IMR-90 (cell line): Measurements from ENCODE around the gene NTPCR. TPM values are rescaled to one million over a fixed set of nuclear protein-coding genes. Genes with fewer than 3 reads are reported as not detected.

Source experiments
- ATAC-seq: fragments of 200-7000 bp; cut with Tn5 transposase; 2 replicates; pipeline ENCODE4 v1.9.1; 2020; ENCODE audit warnings: low read depth, mild to moderate bottlenecking, moderate library complexity
- BruUV-seq: library from RNA; stranded (reverse); fragments of 400-500 nt; replicated peaks from 2 replicates; lab custom pipeline; 2021; lab: Mats Ljungman, UMichigan
- CTCF ChIA-PET: fragments of 300-600 bp; formaldehyde crosslinking; extraction: SDS; loops from one replicate; lab custom pipeline; 2021; ENCODE audit warnings: antibody characterized with exemption; lab: Yijun Ruan, JAX
- POLR2A ChIA-PET: fragments of 300-600 bp; sonication (Branson Sonifier 250); formaldehyde crosslinking; loops from one replicate; lab custom pipeline; 2022; ENCODE audit warnings: antibody characterized with exemption; ENCODE audit not compliant: unreplicated experiment; lab: Charles Lee
- DNase-seq: peaks from one replicate; pipeline ENCODE4 v3.0.0; 2013
- H2AFZ ChIP-seq: replicated peaks from 2 replicates; pipeline ENCODE3; 2013; ENCODE audit warnings: low read length, mild to moderate bottlenecking; ENCODE audit not compliant: poor library complexity
- H2AK5ac ChIP-seq: 2 replicates; pipeline ENCODE4 v1.6.1; 2013; ENCODE audit warnings: low read depth, low read length, inconsistent platforms
- H2AK9ac ChIP-seq: replicated peaks from 2 replicates; pipeline ENCODE3; 2013; ENCODE audit warnings: mild to moderate bottlenecking, low read depth, low read length, moderate library complexity; ENCODE audit not compliant: poor library complexity
- H2BK120ac ChIP-seq: 2 replicates; pipeline ENCODE4 v1.6.1; 2013; ENCODE audit warnings: low read depth, low read length, inconsistent platforms
- H2BK15ac ChIP-seq: 3 replicates; pipeline ENCODE4 v1.6.1; 2013; ENCODE audit warnings: low read depth, low read length, inconsistent platforms
- H2BK20ac ChIP-seq: 2 replicates; pipeline ENCODE4 v1.6.1; 2013; ENCODE audit warnings: low read depth, mild to moderate bottlenecking, inconsistent platforms, low read length, moderate library complexity
- H2BK5ac ChIP-seq: 2 replicates; pipeline ENCODE4 v1.6.1; 2013; ENCODE audit warnings: mild to moderate bottlenecking, low read depth, low read length, inconsistent platforms; ENCODE audit not compliant: poor library complexity, severe bottlenecking
- H3K14ac ChIP-seq: replicated peaks from 2 replicates; pipeline ENCODE4 v1.6.1; 2013; ENCODE audit warnings: low read depth, low read length, inconsistent platforms
- H3K18ac ChIP-seq: 2 replicates; pipeline ENCODE4 v1.6.1; 2013; ENCODE audit warnings: low read depth, low read length, control low read depth
- H3K23ac ChIP-seq: 2 replicates; pipeline ENCODE4 v1.6.1; 2013; ENCODE audit warnings: low read depth, low read length, inconsistent platforms
- H3K27ac ChIP-seq: 2 replicates; pipeline ENCODE4 v1.5.1; 2013; ENCODE audit warnings: mild to moderate bottlenecking, control low read depth, low read length; ENCODE audit not compliant: insufficient read depth
- H3K27me3 ChIP-seq: 2 replicates; pipeline ENCODE4 v1.6.1; 2013; ENCODE audit warnings: low read length; ENCODE audit not compliant: control insufficient read depth, insufficient read depth
- H3K36me3 ChIP-seq: 2 replicates; pipeline ENCODE4 v1.6.1; 2013; ENCODE audit warnings: low read length, mixed read lengths; ENCODE audit not compliant: control insufficient read depth, insufficient read depth
- H3K4ac ChIP-seq: 2 replicates; pipeline ENCODE4 v1.6.1; 2013; ENCODE audit warnings: low read depth, low read length, inconsistent platforms
- H3K4me1 ChIP-seq: 2 replicates; pipeline ENCODE4 v1.6.1; 2013; ENCODE audit warnings: low read length, mixed read lengths; ENCODE audit not compliant: control insufficient read depth, insufficient read depth
- H3K4me2 ChIP-seq: 2 replicates; pipeline ENCODE4 v1.6.1; 2013; ENCODE audit warnings: low read depth, mild to moderate bottlenecking, control low read depth, low read length, moderate library complexity
- H3K4me3 ChIP-seq: 2 replicates; pipeline ENCODE4 v1.5.1; 2013; ENCODE audit warnings: low read depth, mild to moderate bottlenecking, control low read depth, low read length, moderate library complexity; ENCODE audit not compliant: insufficient read depth
- H3K56ac ChIP-seq: 2 replicates; pipeline ENCODE4 v1.6.1; 2013; ENCODE audit warnings: low read length, inconsistent platforms; ENCODE audit not compliant: insufficient read depth; ENCODE audit errors: extremely low read depth
- H3K79me1 ChIP-seq, 2 experiments: 2 replicates each; pipeline ENCODE4 v1.6.1; 2013; ENCODE audit warnings: low read length in 2 of 2, inconsistent platforms in 1 of 2, low read depth in 1 of 2
- H3K9ac ChIP-seq: 2 replicates; pipeline ENCODE4 v1.6.1; 2013; ENCODE audit warnings: low read depth, low read length, control low read depth
- H3K9me1 ChIP-seq: 2 replicates; pipeline ENCODE4 v1.6.1; 2013; ENCODE audit warnings: low read length, inconsistent platforms; ENCODE audit not compliant: insufficient read depth
- H3K9me3 ChIP-seq: 2 replicates; pipeline ENCODE4 v1.6.1; 2013; ENCODE audit warnings: low read length; ENCODE audit not compliant: control insufficient read depth, insufficient read depth
- H4K20me1 ChIP-seq: 2 replicates; pipeline ENCODE4 v1.6.1; 2013; ENCODE audit warnings: low read length, inconsistent platforms; ENCODE audit not compliant: insufficient read depth
- H4K5ac ChIP-seq: 2 replicates; pipeline ENCODE4 v1.6.1; 2013; ENCODE audit warnings: mild to moderate bottlenecking, low read depth, low read length, control low read depth
- H4K8ac ChIP-seq, 2 experiments: 2 replicates each; pipeline ENCODE4 v1.6.1; 2013; ENCODE audit warnings: low read depth in 2 of 2, low read length in 2 of 2, control low read depth in 1 of 2, inconsistent platforms in 1 of 2
- H4K91ac ChIP-seq: 2 replicates; pipeline ENCODE4 v1.6.1; 2013; ENCODE audit warnings: low read depth, low read length, inconsistent platforms; ENCODE audit not compliant: insufficient read depth
- CHD1 ChIP-seq: IDR thresholded peaks from 2 replicates; pipeline ENCODE4 v1.6.1; 2012; ENCODE audit warnings: low read depth, low read length, improper control_type of control experiment
- RAD21 ChIP-seq: IDR thresholded peaks from 2 replicates; pipeline ENCODE4 v1.6.1; 2012; ENCODE audit warnings: low read length, improper control_type of control experiment
- WGBS, 2 experiments: methylation state at CpG; one replicate each; pipeline versions ENCODE4 v1.1.5 to v1.1.7; 2013; ENCODE audit warnings: missing lambda C conversion rate in 2 of 2; ENCODE audit not compliant: insufficient read length in 1 of 2; ENCODE audit errors: extremely low coverage in 2 of 2; 5-methylcytosine and 5-hydroxymethylcytosine counted together
- dilution Hi-C: fragments of 300-500 bp; cut with HindIII; formaldehyde crosslinking; loops from one replicate; pipeline ENCODE4 v1.14.3; 2018; ENCODE audit warnings: low sequenced_read_pairs; ENCODE audit not compliant: unreplicated experiment
- in situ Hi-C: fragments of 300-500 bp; cut with MboI; formaldehyde crosslinking; loops from 3 replicates; pipeline ENCODE4 v1.14.3; 2019; ENCODE audit warnings: low sequenced_read_pairs, inconsistent platforms, mixed read lengths
- intact Hi-C: fragments of 100-400 bp; cut with micrococcal nuclease; formaldehyde crosslinking; loops from 2 replicates; pipeline ENCODE4 v1.10.0; 2022
- polyA plus RNA-seq, 3 experiments: library from polyadenylated mRNA; depleted of rRNA; stranded (reverse); fragments of >200 nt; gene quantifications; 2 replicates each; pipeline ENCODE4 v1.2.3, GENCODE V29; 2012; ENCODE audit warnings: low replicate concordance in 1 of 3
- total RNA-seq: library from RNA; depleted of rRNA; stranded (reverse); fragments of >200 nt; gene quantifications from 2 replicates; pipeline ENCODE4 v1.2.3, GENCODE V29; 2012

The NTPCR gene
- total and polyA plus RNA-seq, 2 of the 4 experiments (the other 2 are of a cell fraction): 13.3 to 16.5 TPM

- TF ChIP-seq RAD21: no peak
- no peak for TF ChIP-seq CHD1
- Histone ChIP-seq H3K9me1 (peaks cover 5% of the 10 kb centered on the region; the same call in 1 of the 2 replicates), H3K4me2 (no peak overlapping the region), H3K56ac (no peak overlapping the region), H4K5ac (peak overlapping the region; percentile 35; the same call in 1 of the 2 replicates), H2AFZ (no peak overlapping the region), H2BK20ac (peak overlapping the region; percentile 26; the same call in 1 of the 2 replicates), H4K91ac (0 out of 2 replicates have a peak overlapping the region, but pooled peaks have one; percentile 23), H2AK5ac (peak overlapping the region; percentile 51; the same call in 1 of the 2 replicates), H4K8ac (peak overlapping the region in 1 of 2 experiments; percentile 6; a peak in 1 of 4 replicates), H3K27ac (no peak overlapping the region), H2BK15ac (no peak overlapping the region), H3K4ac (no peak overlapping the region; the same call in 1 of the 2 replicates), H3K14ac (0 out of 2 replicates have a peak overlapping the region, but pooled peaks have one; percentile 49), H3K79me1 (peaks cover 11 to 34% of the 10 kb centered on the region in 2 experiments; a peak in 3 of 4 replicates), H2BK120ac (no peak overlapping the region), H3K36me3 (peaks cover 10% of the 10 kb centered on the region; the same call in 1 of the 2 replicates), H3K23ac (no peak overlapping the region), H3K4me1 (peaks cover 10% of the 10 kb centered on the region), H3K4me3 (no peak overlapping the region), H3K9me3 (peaks cover 5% of the 10 kb centered on the region), H2BK5ac (peak overlapping the region; percentile 55), H4K20me1 (no peaks in the 10 kb centered on the region), H3K27me3 (no peaks in the 10 kb centered on the region), H3K18ac (no peak overlapping the region), H2AK9ac (no peak overlapping the region), H3K9ac (no peak overlapping the region)
- POLR2A ChIA-PET: no interaction called here
- DNase-seq (peak; percentile 47), ATAC-seq (no peak)
- dilution Hi-C loops (no loop called here), in situ Hi-C loops (no loop called here), intact Hi-C loops (loop anchor here (5.0 to 10.0 kb wide), 3 partner anchors 102 to 480 kb away; no protein-coding TSS in a partner anchor)
- WGBS, 2 experiments: 89% methylated on average over 1 of the region's 4 CpGs; no CpG with 5 or more reads in 1 of the 2 experiments
- CTCF ChIA-PET: no interaction called here
- BruUV-seq: no TSS peak
Measured at GRCh38 chr1:232954594-232955365, 4.4 kb downstream of the NTPCR start.
